ENCODE measurements around the gene ALDH2. TPM values are rescaled to one million over a fixed set of nuclear protein-coding genes. Genes with fewer than 3 reads are reported as not detected.
"Not testable (repeated sequence)": the region's sequence is repeated elsewhere in the genome, so short reads cannot be mapped to it uniquely, and the experiment has no call there.

Gene ALDH2
- total RNA-seq, 1 donor from 2014 or later: 55.2 TPM

GRCh38 chr12:111825509-111825908, 58.8 kb downstream of the ALDH2 start:
- no peak overlapping the region for H3K27ac Mint-ChIP-seq (ENCODE audit: unreplicated experiment)
- H3K27me3 Mint-ChIP-seq (ENCODE audit: unreplicated experiment): no peaks in the 10 kb centered on the region
- no peak overlapping the region for H3K4me3 Mint-ChIP-seq (ENCODE audit: unreplicated experiment)
- H3K36me3 Mint-ChIP-seq (ENCODE audit: unreplicated experiment): no peaks in the 10 kb centered on the region
- no peaks in the 10 kb centered on the region for H3K9me3 Mint-ChIP-seq (ENCODE audit: unreplicated experiment)
- H3K4me1 Mint-ChIP-seq (ENCODE audit: low read depth, unreplicated experiment): no peaks in the 10 kb centered on the region
- TF ChIP-seq, protein P1, sequence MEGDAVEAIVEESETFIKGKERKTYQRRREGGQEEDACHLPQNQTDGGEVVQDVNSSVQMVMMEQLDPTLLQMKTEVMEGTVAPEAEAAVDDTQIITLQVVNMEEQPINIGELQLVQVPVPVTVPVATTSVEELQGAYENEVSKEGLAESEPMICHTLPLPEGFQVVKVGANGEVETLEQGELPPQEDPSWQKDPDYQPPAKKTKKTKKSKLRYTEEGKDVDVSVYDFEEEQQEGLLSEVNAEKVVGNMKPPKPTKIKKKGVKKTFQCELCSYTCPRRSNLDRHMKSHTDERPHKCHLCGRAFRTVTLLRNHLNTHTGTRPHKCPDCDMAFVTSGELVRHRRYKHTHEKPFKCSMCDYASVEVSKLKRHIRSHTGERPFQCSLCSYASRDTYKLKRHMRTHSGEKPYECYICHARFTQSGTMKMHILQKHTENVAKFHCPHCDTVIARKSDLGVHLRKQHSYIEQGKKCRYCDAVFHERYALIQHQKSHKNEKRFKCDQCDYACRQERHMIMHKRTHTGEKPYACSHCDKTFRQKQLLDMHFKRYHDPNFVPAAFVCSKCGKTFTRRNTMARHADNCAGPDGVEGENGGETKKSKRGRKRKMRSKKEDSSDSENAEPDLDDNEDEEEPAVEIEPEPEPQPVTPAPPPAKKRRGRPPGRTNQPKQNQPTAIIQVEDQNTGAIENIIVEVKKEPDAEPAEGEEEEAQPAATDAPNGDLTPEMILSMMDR (IDR thresholded peaks at IDR 0.05; ENCODE audit: partially characterized antibody, unreplicated experiment): no peak
- DNase-seq: no peak

GRCh38 chr12:111826316-111826715, 59.6 kb downstream of the ALDH2 start:
- no peak overlapping the region for H3K4me3 Mint-ChIP-seq (ENCODE audit: unreplicated experiment)
- no peaks in the 10 kb centered on the region for H3K9me3 Mint-ChIP-seq (ENCODE audit: unreplicated experiment)
- TF ChIP-seq, protein P1 (IDR thresholded peaks at IDR 0.05; ENCODE audit: partially characterized antibody, unreplicated experiment): no peak
- no peaks in the 10 kb centered on the region for H3K4me1 Mint-ChIP-seq (ENCODE audit: low read depth, unreplicated experiment)
- no peak overlapping the region for H3K27ac Mint-ChIP-seq (ENCODE audit: unreplicated experiment)
- H3K27me3 Mint-ChIP-seq (ENCODE audit: unreplicated experiment): no peaks in the 10 kb centered on the region
- DNase-seq: no peak
- H3K36me3 Mint-ChIP-seq (ENCODE audit: unreplicated experiment): no peaks in the 10 kb centered on the region

- H3K4me1 Mint-ChIP-seq (ENCODE audit: low read depth, unreplicated experiment): no peaks in the 10 kb centered on the region
- no peak for DNase-seq
- no peaks in the 10 kb centered on the region for H3K9me3 Mint-ChIP-seq (ENCODE audit: unreplicated experiment)
- H3K36me3 Mint-ChIP-seq (ENCODE audit: unreplicated experiment): no peaks in the 10 kb centered on the region
- TF ChIP-seq, protein P1 (IDR thresholded peaks at IDR 0.05; ENCODE audit: partially characterized antibody, unreplicated experiment): no peak
- no peak overlapping the region for H3K4me3 Mint-ChIP-seq (ENCODE audit: unreplicated experiment)
- no peak overlapping the region for H3K27ac Mint-ChIP-seq (ENCODE audit: unreplicated experiment)
- no peaks in the 10 kb centered on the region for H3K27me3 Mint-ChIP-seq (ENCODE audit: unreplicated experiment)
Measured at GRCh38 chr12:111826992-111827391, 60.3 kb downstream of the ALDH2 start.

- Mint-ChIP-seq H3K27me3 (ENCODE audit: unreplicated experiment) (no peaks in the 10 kb centered on the region), H3K9me3 (ENCODE audit: unreplicated experiment) (no peaks in the 10 kb centered on the region), H3K4me1 (ENCODE audit: low read depth, unreplicated experiment) (no peaks in the 10 kb centered on the region), H3K27ac (ENCODE audit: unreplicated experiment) (no peak overlapping the region), H3K4me3 (ENCODE audit: unreplicated experiment) (no peak overlapping the region), H3K36me3 (ENCODE audit: unreplicated experiment) (no peaks in the 10 kb centered on the region)
- no peak for DNase-seq
- TF ChIP-seq, protein P1 (IDR thresholded peaks at IDR 0.05; ENCODE audit: partially characterized antibody, unreplicated experiment): no peak
Measured at GRCh38 chr12:111827907-111828306, 61.2 kb downstream of the ALDH2 start.

GRCh38 chr12:111828338-111828979, 61.7 kb downstream of the ALDH2 start:
- no peaks in the 10 kb centered on the region for H3K27me3 Mint-ChIP-seq (ENCODE audit: unreplicated experiment)
- no peaks in the 10 kb centered on the region for H3K9me3 Mint-ChIP-seq (ENCODE audit: unreplicated experiment)
- H3K36me3 Mint-ChIP-seq (ENCODE audit: unreplicated experiment): no peaks in the 10 kb centered on the region
- H3K4me1 Mint-ChIP-seq (ENCODE audit: low read depth, unreplicated experiment): no peaks in the 10 kb centered on the region
- DNase-seq: no peak
- no peak overlapping the region for H3K4me3 Mint-ChIP-seq (ENCODE audit: unreplicated experiment)
- no peak overlapping the region for H3K27ac Mint-ChIP-seq (ENCODE audit: unreplicated experiment)
- TF ChIP-seq, protein P1 (IDR thresholded peaks at IDR 0.05; ENCODE audit: partially characterized antibody, unreplicated experiment): no peak

DNA sequence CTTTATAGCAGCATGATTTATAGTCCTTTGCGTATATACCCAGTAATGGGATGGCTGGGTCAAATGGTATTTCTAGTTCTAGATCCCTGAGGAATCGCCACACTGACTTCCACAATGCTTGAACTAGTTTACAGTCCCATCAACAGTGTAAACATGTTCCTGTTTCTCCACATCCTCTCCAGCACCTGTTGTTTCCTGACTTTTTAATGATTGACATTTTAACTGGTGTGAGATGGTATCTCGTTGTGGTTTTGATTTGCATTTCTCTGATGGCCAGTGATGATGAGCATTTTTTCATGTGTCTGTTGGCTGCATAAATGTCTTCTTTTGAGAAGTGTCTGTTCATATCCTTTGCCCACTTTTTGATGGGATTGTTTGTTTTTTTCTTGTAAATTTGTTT, 62.9 kb downstream of the ALDH2 start:
- H3K4me1 Mint-ChIP-seq (ENCODE audit: low read depth, unreplicated experiment); H3K27ac Mint-ChIP-seq (ENCODE audit: unreplicated experiment); H3K36me3 Mint-ChIP-seq (ENCODE audit: unreplicated experiment); H3K9me3 Mint-ChIP-seq (ENCODE audit: unreplicated experiment); H3K4me3 Mint-ChIP-seq (ENCODE audit: unreplicated experiment); DNase-seq; H3K27me3 Mint-ChIP-seq (ENCODE audit: unreplicated experiment): not testable (repeated sequence)

DNA sequence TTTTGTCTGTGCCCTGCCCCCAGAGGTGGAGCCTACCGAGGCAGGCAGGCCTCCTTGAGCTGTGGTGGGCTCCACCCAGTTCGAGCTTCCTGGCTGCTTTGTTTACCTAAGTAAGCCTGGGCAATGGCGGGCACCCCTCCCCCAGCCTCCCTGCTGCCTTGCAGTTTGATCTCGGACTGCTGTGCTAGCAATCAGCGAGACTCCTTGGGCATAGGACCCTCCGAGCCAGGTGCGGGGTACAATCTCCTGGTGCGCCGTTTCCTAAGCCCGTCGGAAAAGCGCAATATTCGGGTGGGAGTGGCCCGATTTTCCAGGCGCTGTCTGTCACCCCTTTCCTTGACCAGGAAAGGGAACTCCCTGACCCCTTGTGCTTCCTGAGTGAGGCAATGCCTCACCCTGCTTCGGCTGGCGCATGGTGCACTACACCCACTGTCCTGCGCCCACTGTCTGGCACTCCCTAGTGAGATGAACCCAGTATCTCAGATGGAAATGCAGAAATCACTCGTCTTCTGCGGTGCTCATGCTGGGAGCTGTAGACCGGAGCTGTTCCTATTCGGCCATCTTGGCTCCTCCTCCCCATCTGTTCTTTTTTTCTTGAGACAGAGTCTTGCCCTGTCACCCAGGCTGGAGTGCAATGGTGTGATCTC, 68.1 kb downstream of the ALDH2 start:
- not testable (repeated sequence) for H3K36me3 Mint-ChIP-seq (ENCODE audit: unreplicated experiment); H3K27ac Mint-ChIP-seq (ENCODE audit: unreplicated experiment); H3K4me3 Mint-ChIP-seq (ENCODE audit: unreplicated experiment); DNase-seq; H3K9me3 Mint-ChIP-seq (ENCODE audit: unreplicated experiment); H3K27me3 Mint-ChIP-seq (ENCODE audit: unreplicated experiment); H3K4me1 Mint-ChIP-seq (ENCODE audit: low read depth, unreplicated experiment)

All from glutamatergic neuron (in vitro differentiated cells).